Measurements from ENCODE around the gene PTK7.
A peak's percentile ranks its signal among the peaks of the same experiment; 100 is the strongest.

Gene PTK7

GRCh38 chr6:43181621-43181941 is 105.5 kb downstream of the PTK7 start:
- DNase-seq = no peak

- DNase-seq = peak; percentile 87
These were observed 106.1 kb downstream of the PTK7 start, which contains the start of gene CUL9 for GRCh38 chr6:43181942-43182860. Gene CUL9, plus strand, starts transcription at chr6:43182196. Its CDS starts 2,115 bp downstream, at chr6:43184311.

- DNase-seq = no peak
These were observed 107.3 kb downstream of the PTK7 start for GRCh38 chr6:43183441-43183840.

GRCh38 chr6:43184268-43184985 is 108.3 kb downstream of the PTK7 start:
- DNase-seq = no peak

- DNase-seq = peak; percentile 20
These were observed 109.4 kb downstream of the PTK7 start for GRCh38 chr6:43185391-43185985.

GRCh38 chr6:43186019-43186418 is 109.9 kb downstream of the PTK7 start:
- no peak for DNase-seq

GRCh38 chr6:43186706-43187105 is 110.6 kb downstream of the PTK7 start:
- no peak for DNase-seq

- no peak for DNase-seq
These were observed 111.7 kb downstream of the PTK7 start for GRCh38 chr6:43187821-43188220.

- no peak for DNase-seq
These were observed 112.3 kb downstream of the PTK7 start for GRCh38 chr6:43188426-43188825.

- DNase-seq = no peak
These were observed 113.7 kb downstream of the PTK7 start for GRCh38 chr6:43189776-43190304.

GRCh38 chr6:43192911-43193310 is 116.8 kb downstream of the PTK7 start:
- no peak for DNase-seq

- DNase-seq = no peak
These were observed 117.8 kb downstream of the PTK7 start for GRCh38 chr6:43193929-43194328.

- DNase-seq = no peak
These were observed 120.2 kb downstream of the PTK7 start for GRCh38 chr6:43196337-43196736.

GRCh38 chr6:43199912-43200311 is 123.8 kb downstream of the PTK7 start:
- DNase-seq = no peak

GRCh38 chr6:43200541-43200940 is 124.4 kb downstream of the PTK7 start:
- no peak for DNase-seq

- no peak for DNase-seq
These were observed 126.3 kb downstream of the PTK7 start for GRCh38 chr6:43202451-43202850.

GRCh38 chr6:43203029-43203717 is 127.1 kb downstream of the PTK7 start:
- no peak for DNase-seq

- DNase-seq = no peak
These were observed 127.6 kb downstream of the PTK7 start for GRCh38 chr6:43203718-43204095.

GRCh38 chr6:43204271-43205105 is 128.4 kb downstream of the PTK7 start:
- DNase-seq = no peak

GRCh38 chr6:43205849-43206248 is 129.7 kb downstream of the PTK7 start:
- no peak for DNase-seq

- DNase-seq = no peak
These were observed 131.2 kb downstream of the PTK7 start for GRCh38 chr6:43207286-43207685.
